Large intestine (tissue), 3 donors: ENCODE data around the gene AMOTL2. TPM values are rescaled to one million over a fixed set of nuclear protein-coding genes. Genes with fewer than 3 reads are reported as not detected.

Experiments used
- DNase-seq, 2 donors: peaks; one replicate each; pipeline versions ENCODE4 v3.0.0 to v3.0.0-alpha.2; 2013
- H3K27ac ChIP-seq: one replicate; pipeline ENCODE4 v1.5.1; 2013; ENCODE audit warnings: low read length
- H3K27me3 ChIP-seq: 2 replicates; pipeline ENCODE4 v1.6.1; 2013; ENCODE audit warnings: low read length; ENCODE audit not compliant: control insufficient read depth, insufficient read depth
- H3K36me3 ChIP-seq: 2 replicates; pipeline ENCODE4 v1.6.1; 2013; ENCODE audit warnings: low read length; ENCODE audit not compliant: control insufficient read depth, insufficient read depth
- H3K4me1 ChIP-seq: one replicate; pipeline ENCODE4 v1.6.1; 2013; ENCODE audit warnings: low read length; ENCODE audit not compliant: control insufficient read depth, insufficient read depth
- H3K4me3 ChIP-seq: one replicate; pipeline ENCODE4 v1.5.1; 2013; ENCODE audit warnings: low read length
- H3K9me3 ChIP-seq: one replicate; pipeline ENCODE4 v1.6.1; 2013; ENCODE audit warnings: mild to moderate bottlenecking, low read depth, low read length, moderate library complexity; ENCODE audit not compliant: control insufficient read depth
- WGBS: methylation state at CpG from one replicate; pipeline ENCODE4 v1.1.5; 2013; ENCODE audit warnings: low lambda C conversion rate; ENCODE audit not compliant: insufficient coverage; 5-methylcytosine and 5-hydroxymethylcytosine counted together
- polyA plus RNA-seq: library from polyadenylated mRNA; unstranded; fragments of 120-200 nt; gene quantifications from one replicate; pipeline ENCODE4 v1.2.1, GENCODE V29; 2013

Gene AMOTL2
- polyA plus RNA-seq, 1 donor: 36.0 TPM

GRCh38 chr3:134373271-134374104 lies 759 bp downstream of the AMOTL2 start:
- peaks cover 10% of the 10 kb centered on the region for H3K9me3 ChIP-seq
- DNase-seq: peak; percentile 74 to 87
- H3K27me3 ChIP-seq: no peaks in the 10 kb centered on the region
- peaks cover 64% of the 10 kb centered on the region for H3K4me1 ChIP-seq
- no CpG with 5 or more reads among the region's 51 CpGs for WGBS
- H3K27ac ChIP-seq: peak overlapping the region; percentile 100
- H3K36me3 ChIP-seq: peaks cover 37% of the 10 kb centered on the region
- H3K4me3 ChIP-seq: peak overlapping the region; percentile 97

- H3K9me3 ChIP-seq: peaks cover 10% of the 10 kb centered on the region
- no peak for DNase-seq
- no peaks in the 10 kb centered on the region for H3K27me3 ChIP-seq
- H3K36me3 ChIP-seq: peaks cover 45% of the 10 kb centered on the region
- H3K4me3 ChIP-seq: peak overlapping the region; percentile 97
- no CpG with 5 or more reads among the region's 9 CpGs for WGBS
- peak overlapping the region; percentile 100 for H3K27ac ChIP-seq
- peaks cover 61% of the 10 kb centered on the region for H3K4me1 ChIP-seq
These were observed 1.6 kb downstream of the AMOTL2 start for GRCh38 chr3:134372396-134373270.

GRCh38 chr3:134371542-134372324 lies 2.5 kb downstream of the AMOTL2 start:
- H3K27ac ChIP-seq: peak overlapping the region; percentile 11
- H3K4me3 ChIP-seq: peak overlapping the region; percentile 97
- peaks cover 10% of the 10 kb centered on the region for H3K9me3 ChIP-seq
- peaks cover 55% of the 10 kb centered on the region for H3K4me1 ChIP-seq
- whole genome bisulfite sequencing: 53% methylated on average over 2 of the region's 7 CpGs
- DNase-seq: no peak
- H3K27me3 ChIP-seq: no peaks in the 10 kb centered on the region
- H3K36me3 ChIP-seq: peaks cover 54% of the 10 kb centered on the region

GRCh38 chr3:134370611-134371531 lies 3.4 kb downstream of the AMOTL2 start:
- DNase-seq: no peak
- H3K4me3 ChIP-seq: no peak overlapping the region
- no peaks in the 10 kb centered on the region for H3K27me3 ChIP-seq
- peaks cover 56% of the 10 kb centered on the region for H3K4me1 ChIP-seq
- H3K36me3 ChIP-seq: peaks cover 63% of the 10 kb centered on the region
- peaks cover 10% of the 10 kb centered on the region for H3K9me3 ChIP-seq
- no CpG with 5 or more reads among the region's 34 CpGs for WGBS
- no peak overlapping the region for H3K27ac ChIP-seq

GRCh38 chr3:134369861-134370596 lies 4.2 kb downstream of the AMOTL2 start:
- peak overlapping the region; percentile 17 for H3K27ac ChIP-seq
- peaks cover 71% of the 10 kb centered on the region for H3K36me3 ChIP-seq
- H3K4me1 ChIP-seq: peaks cover 58% of the 10 kb centered on the region
- peaks cover 10% of the 10 kb centered on the region for H3K9me3 ChIP-seq
- H3K4me3 ChIP-seq: no peak overlapping the region
- no peak for DNase-seq
- WGBS: no CpG with 5 or more reads among the region's 2 CpGs
- no peaks in the 10 kb centered on the region for H3K27me3 ChIP-seq

- no peak for DNase-seq
- no peak overlapping the region for H3K4me3 ChIP-seq
- H3K27me3 ChIP-seq: no peaks in the 10 kb centered on the region
- 64% methylated on average over 5 of the region's 10 CpGs for WGBS
- peaks cover 9% of the 10 kb centered on the region for H3K9me3 ChIP-seq
- peak overlapping the region; percentile 17 for H3K27ac ChIP-seq
- peaks cover 78% of the 10 kb centered on the region for H3K36me3 ChIP-seq
- H3K4me1 ChIP-seq: peaks cover 66% of the 10 kb centered on the region
These were observed 5.0 kb downstream of the AMOTL2 start for GRCh38 chr3:134369231-134369741.

GRCh38 chr3:134368751-134369105 lies 5.5 kb downstream of the AMOTL2 start:
- no peak overlapping the region for H3K4me3 ChIP-seq
- DNase-seq: no peak
- H3K9me3 ChIP-seq: peaks cover 6% of the 10 kb centered on the region
- H3K27ac ChIP-seq: peak overlapping the region; percentile 17
- H3K36me3 ChIP-seq: peaks cover 78% of the 10 kb centered on the region
- H3K27me3 ChIP-seq: no peaks in the 10 kb centered on the region
- WGBS: no CpG with 5 or more reads among the region's 4 CpGs
- peaks cover 69% of the 10 kb centered on the region for H3K4me1 ChIP-seq

- Histone ChIP-seq H3K36me3 (peaks cover 84% of the 10 kb centered on the region), H3K27me3 (no peaks in the 10 kb centered on the region), H3K27ac (peak overlapping the region; percentile 17), H3K4me1 (peaks cover 76% of the 10 kb centered on the region), H3K4me3 (no peak overlapping the region), H3K9me3 (peaks cover 3% of the 10 kb centered on the region)
- no CpG with 5 or more reads among the region's 8 CpGs for WGBS
- no peak for DNase-seq
These were observed 6.1 kb downstream of the AMOTL2 start for GRCh38 chr3:134367869-134368750.
